ENCODE data around the gene ABI1.
"Not testable (repeated sequence)": the region's sequence is repeated elsewhere in the genome, so short reads cannot be mapped to it uniquely, and the experiment has no call there.

Gene ABI1

GRCh38 chr10:26859241-26860101 is 1.3 kb downstream of the ABI1 start:
- Histone ChIP-seq H3K27me3 (ENCODE audit: control insufficient read depth, insufficient read depth, low read length) (no peaks in the 10 kb centered on the region), H3K79me2 (peaks cover 33% of the 10 kb centered on the region), H3K36me3 (ENCODE audit: control insufficient read depth, insufficient read depth, low read length) (no peaks in the 10 kb centered on the region), H3K4me1 (peaks cover 3% of the 10 kb centered on the region), H3K9me3 (ENCODE audit: control insufficient read depth, low read length) (no peaks in the 10 kb centered on the region), H3K4me2 (ENCODE audit: low read length) (peak overlapping the region; percentile 56), H3K9ac (no peak overlapping the region), H3K27ac (peak overlapping the region; percentile 95), H3K4me3 (ENCODE audit: low read depth, low read length) (peak overlapping the region; percentile 95), H2AFZ (peak overlapping the region; percentile 95)
- TF ChIP-seq CTCF (IDR thresholded peaks at IDR 0.05): no peak

GRCh38 chr10:26858707-26859034 is 2.1 kb downstream of the ABI1 start:
- Histone ChIP-seq H3K9ac (no peak overlapping the region), H3K4me3 (ENCODE audit: low read depth, low read length) (no peak overlapping the region)

GRCh38 chr10:26857991-26858706 is 2.6 kb downstream of the ABI1 start:
- H3K9ac ChIP-seq: no peak overlapping the region
- H3K79me2 ChIP-seq: peaks cover 37% of the 10 kb centered on the region
- no peaks in the 10 kb centered on the region for H3K36me3 ChIP-seq (ENCODE audit: control insufficient read depth, insufficient read depth, low read length)
- no peak overlapping the region for H2AFZ ChIP-seq
- H3K27ac ChIP-seq: no peak overlapping the region
- no peak for TF ChIP-seq CTCF (IDR thresholded peaks at IDR 0.05)
- H3K4me2 ChIP-seq (ENCODE audit: low read length): no peak overlapping the region
- H3K27me3 ChIP-seq (ENCODE audit: control insufficient read depth, insufficient read depth, low read length): no peaks in the 10 kb centered on the region
- no peaks in the 10 kb centered on the region for H3K9me3 ChIP-seq (ENCODE audit: control insufficient read depth, low read length)
- H3K4me3 ChIP-seq (ENCODE audit: low read depth, low read length): no peak overlapping the region
- H3K4me1 ChIP-seq: peaks cover 3% of the 10 kb centered on the region

More at GRCh38 chr10:26858707-26859034, 2.1 kb downstream of the ABI1 start:
- Histone ChIP-seq H3K4me1 (peaks cover 3% of the 10 kb centered on the region), H3K79me2 (peaks cover 36% of the 10 kb centered on the region), H3K27ac (no peak overlapping the region), H3K9me3 (ENCODE audit: control insufficient read depth, low read length) (no peaks in the 10 kb centered on the region), H2AFZ (no peak overlapping the region), H3K4me2 (ENCODE audit: low read length) (peak overlapping the region; percentile 56), H3K36me3 (ENCODE audit: control insufficient read depth, insufficient read depth, low read length) (no peaks in the 10 kb centered on the region), H3K27me3 (ENCODE audit: control insufficient read depth, insufficient read depth, low read length) (no peaks in the 10 kb centered on the region)
- TF ChIP-seq CTCF (IDR thresholded peaks at IDR 0.05): no peak

GRCh38 chr10:26857553-26857952 is 3.2 kb downstream of the ABI1 start:
- H3K4me2 ChIP-seq (ENCODE audit: low read length); H3K9me3 ChIP-seq (ENCODE audit: control insufficient read depth, low read length); H3K9ac ChIP-seq; H3K4me3 ChIP-seq (ENCODE audit: low read depth, low read length); H3K27me3 ChIP-seq (ENCODE audit: control insufficient read depth, insufficient read depth, low read length); H3K4me1 ChIP-seq; H2AFZ ChIP-seq; H3K36me3 ChIP-seq (ENCODE audit: control insufficient read depth, insufficient read depth, low read length); H3K27ac ChIP-seq: not testable (repeated sequence)
- H3K79me2 ChIP-seq: peaks cover 41% of the 10 kb centered on the region

DNA sequence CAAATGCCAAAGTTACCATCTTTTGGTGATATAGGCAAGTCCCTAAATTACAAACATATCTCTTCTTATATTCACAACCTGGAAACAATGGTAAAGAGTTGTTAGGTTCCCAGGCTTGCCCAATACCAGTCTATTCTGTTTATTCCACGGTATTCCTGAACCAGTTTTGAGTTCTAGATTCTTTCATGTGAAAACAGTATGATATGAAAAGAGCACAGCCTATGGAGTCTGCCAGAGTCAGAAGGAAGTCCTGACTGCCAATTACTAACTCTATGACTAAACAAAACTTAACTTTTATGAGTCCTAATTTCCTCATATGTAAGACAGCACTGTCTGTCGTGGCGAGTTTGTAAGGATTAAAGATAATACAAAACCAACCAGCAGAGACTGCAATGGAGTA is 5.6 kb downstream of the ABI1 start:
- Histone ChIP-seq H3K27me3 (ENCODE audit: control insufficient read depth, insufficient read depth, low read length) (no peaks in the 10 kb centered on the region), H3K4me1 (peaks cover 8% of the 10 kb centered on the region)

More for the DNA sequence above, 5.6 kb downstream of the ABI1 start:
- no peak for TF ChIP-seq CTCF (IDR thresholded peaks at IDR 0.05)
- Histone ChIP-seq H3K36me3 (ENCODE audit: control insufficient read depth, insufficient read depth, low read length) (no peaks in the 10 kb centered on the region), H3K9ac (no peak overlapping the region), H3K4me2 (ENCODE audit: low read length) (no peak overlapping the region), H3K79me2 (peaks cover 60% of the 10 kb centered on the region), H2AFZ (no peak overlapping the region), H3K27ac (no peak overlapping the region), H3K4me3 (ENCODE audit: low read depth, low read length) (no peak overlapping the region), H3K9me3 (ENCODE audit: control insufficient read depth, low read length) (no peaks in the 10 kb centered on the region)

Data from parathyroid adenoma (tissue), 2 donors.